HEK293T (cell line): ENCODE data around the gene THAP6.

Experiments used
- ARNT ChIP-seq: fragments of 450-650 bp; IDR thresholded peaks from 2 replicates; pipeline ENCODE4 v1.6.1; 2017; ENCODE audit warnings: mild to moderate bottlenecking
- ELF4 ChIP-seq: fragments of 450-650 bp; IDR thresholded peaks from 2 replicates; pipeline ENCODE4 v1.6.1; 2017; ENCODE audit warnings: antibody characterized with exemption
- FOXA1 ChIP-seq: fragments of 450-650 bp; IDR thresholded peaks from 2 replicates; pipeline ENCODE4 v1.6.1; 2016; ENCODE audit warnings: mild to moderate bottlenecking
- FOXK2 ChIP-seq: fragments of 450-650 bp; IDR thresholded peaks from 2 replicates; pipeline ENCODE4 v1.6.1; 2016; ENCODE audit warnings: mild to moderate bottlenecking
- HDGF ChIP-seq: fragments of 450-650 bp; IDR thresholded peaks from 2 replicates; pipeline ENCODE4 v1.6.1; 2017; ENCODE audit warnings: antibody characterized with exemption, borderline replicate concordance
- NFRKB ChIP-seq: fragments of 450-650 bp; IDR thresholded peaks from 2 replicates; pipeline ENCODE4 v1.6.1; 2016; ENCODE audit warnings: mild to moderate bottlenecking, moderate library complexity
- SP1 ChIP-seq: fragments of 450-650 bp; IDR thresholded peaks from 2 replicates; pipeline ENCODE4 v1.6.1; 2017
- TARDBP ChIP-seq: fragments of 450-650 bp; IDR thresholded peaks from 2 replicates; pipeline ENCODE4 v1.6.1; 2016
- ZNF384 ChIP-seq: fragments of 450-650 bp; IDR thresholded peaks from 2 replicates; pipeline ENCODE4 v1.6.1; 2016
- TF ChIP-seq, protein P1 (sequence below): fragments of 450-650 bp; IDR thresholded peaks from 2 replicates; pipeline ENCODE4 v1.6.1; 2016

GRCh38 chr4:75555294-75556164 lies 41.3 kb downstream of the THAP6 start, which contains the start of gene ODAPH:
- TF ChIP-seq SP1 = no peak
- TF ChIP-seq ZNF384 = no peak
- no peak for TF ChIP-seq NFRKB
- no peak for TF ChIP-seq TARDBP
- TF ChIP-seq ELF4 = no peak
- TF ChIP-seq ARNT = no peak
- no peak for TF ChIP-seq FOXA1
- TF ChIP-seq FOXK2 = no peak
- TF ChIP-seq, protein P1, sequence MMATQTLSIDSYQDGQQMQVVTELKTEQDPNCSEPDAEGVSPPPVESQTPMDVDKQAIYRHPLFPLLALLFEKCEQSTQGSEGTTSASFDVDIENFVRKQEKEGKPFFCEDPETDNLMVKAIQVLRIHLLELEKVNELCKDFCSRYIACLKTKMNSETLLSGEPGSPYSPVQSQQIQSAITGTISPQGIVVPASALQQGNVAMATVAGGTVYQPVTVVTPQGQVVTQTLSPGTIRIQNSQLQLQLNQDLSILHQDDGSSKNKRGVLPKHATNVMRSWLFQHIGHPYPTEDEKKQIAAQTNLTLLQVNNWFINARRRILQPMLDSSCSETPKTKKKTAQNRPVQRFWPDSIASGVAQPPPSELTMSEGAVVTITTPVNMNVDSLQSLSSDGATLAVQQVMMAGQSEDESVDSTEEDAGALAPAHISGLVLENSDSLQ = no peak
- no peak for TF ChIP-seq HDGF
